ENCODE measurements around the gene ZNF205. TPM values are rescaled to one million over a fixed set of nuclear protein-coding genes. Genes with fewer than 3 reads are reported as not detected.

Gene ZNF205
- total and polyA plus RNA-seq, 9 of the 15 experiments (the other 6 are each of a cell fraction or from before 2014, with no cell fraction given) = 2.4 to 11.8 (median 5.1) TPM; not detected in 2

DNA sequence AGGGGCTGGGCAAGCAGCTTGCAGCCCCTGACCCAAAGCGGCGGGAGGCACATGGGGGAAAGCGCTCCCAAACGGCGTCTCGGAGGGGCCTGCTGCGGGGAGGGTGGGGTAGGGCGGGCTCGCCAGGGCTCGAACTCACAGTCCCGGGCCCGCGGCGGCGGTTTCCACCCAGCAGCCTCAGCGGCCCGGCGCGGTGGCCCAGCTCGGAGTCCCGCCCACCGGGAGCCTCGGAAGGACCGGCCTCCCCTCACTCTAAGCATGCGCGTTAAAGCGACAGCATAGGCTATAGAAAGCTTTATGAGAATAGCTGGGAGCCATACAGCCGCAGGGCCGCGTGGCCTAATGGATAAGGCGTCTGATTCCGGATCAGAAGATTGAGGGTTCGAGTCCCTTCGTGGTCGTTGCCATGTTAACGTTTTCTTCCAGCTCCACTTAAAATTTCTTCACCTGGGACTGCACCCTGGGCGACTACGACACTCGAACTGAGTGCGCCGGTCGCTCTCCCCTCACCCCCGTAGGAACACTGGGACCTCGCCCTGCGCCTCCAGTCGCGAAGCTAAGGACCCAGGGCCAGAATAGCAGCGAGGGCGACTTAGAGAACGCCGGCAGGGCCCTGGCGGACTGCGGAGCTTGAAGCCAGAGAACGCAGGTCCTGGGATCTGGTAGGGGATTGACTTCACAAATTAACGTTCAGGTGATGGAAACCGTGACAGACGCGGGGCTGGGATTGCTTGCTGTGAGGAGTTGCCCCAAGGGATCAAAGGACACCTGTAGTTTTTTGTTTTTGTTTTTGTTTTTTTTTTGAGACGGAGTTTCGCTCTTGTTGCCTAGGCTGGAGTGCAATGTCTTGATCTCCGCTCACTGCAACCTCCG is 38.2 kb downstream of the ZNF205 start (continued):
- TF ChIP-seq, protein P1, sequence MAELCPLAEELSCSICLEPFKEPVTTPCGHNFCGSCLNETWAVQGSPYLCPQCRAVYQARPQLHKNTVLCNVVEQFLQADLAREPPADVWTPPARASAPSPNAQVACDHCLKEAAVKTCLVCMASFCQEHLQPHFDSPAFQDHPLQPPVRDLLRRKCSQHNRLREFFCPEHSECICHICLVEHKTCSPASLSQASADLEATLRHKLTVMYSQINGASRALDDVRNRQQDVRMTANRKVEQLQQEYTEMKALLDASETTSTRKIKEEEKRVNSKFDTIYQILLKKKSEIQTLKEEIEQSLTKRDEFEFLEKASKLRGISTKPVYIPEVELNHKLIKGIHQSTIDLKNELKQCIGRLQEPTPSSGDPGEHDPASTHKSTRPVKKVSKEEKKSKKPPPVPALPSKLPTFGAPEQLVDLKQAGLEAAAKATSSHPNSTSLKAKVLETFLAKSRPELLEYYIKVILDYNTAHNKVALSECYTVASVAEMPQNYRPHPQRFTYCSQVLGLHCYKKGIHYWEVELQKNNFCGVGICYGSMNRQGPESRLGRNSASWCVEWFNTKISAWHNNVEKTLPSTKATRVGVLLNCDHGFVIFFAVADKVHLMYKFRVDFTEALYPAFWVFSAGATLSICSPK (IDR thresholded peaks at IDR 0.05; ENCODE audit: borderline replicate concordance) = no peak
- TF ChIP-seq, protein P2, sequence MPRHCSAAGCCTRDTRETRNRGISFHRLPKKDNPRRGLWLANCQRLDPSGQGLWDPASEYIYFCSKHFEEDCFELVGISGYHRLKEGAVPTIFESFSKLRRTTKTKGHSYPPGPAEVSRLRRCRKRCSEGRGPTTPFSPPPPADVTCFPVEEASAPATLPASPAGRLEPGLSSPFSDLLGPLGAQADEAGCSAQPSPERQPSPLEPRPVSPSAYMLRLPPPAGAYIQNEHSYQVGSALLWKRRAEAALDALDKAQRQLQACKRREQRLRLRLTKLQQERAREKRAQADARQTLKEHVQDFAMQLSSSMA (CRISPR knock-in tag; IDR thresholded peaks at IDR 0.05) = no peak
- TF ChIP-seq CSDE1 (IDR thresholded peaks at IDR 0.05) (peak in 1 of 2 experiments; percentile 72; a peak in 1 of 4 replicates), BRCA1 (IDR thresholded peaks at IDR 0.05) (no peak), BRCA1 (CRISPR knock-in tag; IDR thresholded peaks at IDR 0.05) (no peak), KDM4B (IDR thresholded peaks at IDR 0.05; ENCODE audit: borderline replicate concordance in 2 of 2, low read depth in 1 of 2) (no peak), YBX1 (IDR thresholded peaks at IDR 0.05) (no peak), KAT2B (IDR thresholded peaks at IDR 0.05; ENCODE audit: low read depth, low read length) (no peak), HMGN3 (IDR thresholded peaks at IDR 0.05; ENCODE audit: borderline replicate concordance, extremely low read depth, insufficient read length, low read depth, low read length) (peak; percentile 85), SMARCA5 (IDR thresholded peaks at IDR 0.05) (peak; percentile 40; the same call in 1 of the 2 replicates), ZNF507 (tag; conservative IDR thresholded peaks at IDR 0.05) (no peak), RBBP5 (IDR thresholded peaks at IDR 0.05; ENCODE audit: borderline replicate concordance, insufficient read depth, low read length, poor library complexity, severe bottlenecking) (peak; percentile 34)
- TF ChIP-seq, protein P3, sequence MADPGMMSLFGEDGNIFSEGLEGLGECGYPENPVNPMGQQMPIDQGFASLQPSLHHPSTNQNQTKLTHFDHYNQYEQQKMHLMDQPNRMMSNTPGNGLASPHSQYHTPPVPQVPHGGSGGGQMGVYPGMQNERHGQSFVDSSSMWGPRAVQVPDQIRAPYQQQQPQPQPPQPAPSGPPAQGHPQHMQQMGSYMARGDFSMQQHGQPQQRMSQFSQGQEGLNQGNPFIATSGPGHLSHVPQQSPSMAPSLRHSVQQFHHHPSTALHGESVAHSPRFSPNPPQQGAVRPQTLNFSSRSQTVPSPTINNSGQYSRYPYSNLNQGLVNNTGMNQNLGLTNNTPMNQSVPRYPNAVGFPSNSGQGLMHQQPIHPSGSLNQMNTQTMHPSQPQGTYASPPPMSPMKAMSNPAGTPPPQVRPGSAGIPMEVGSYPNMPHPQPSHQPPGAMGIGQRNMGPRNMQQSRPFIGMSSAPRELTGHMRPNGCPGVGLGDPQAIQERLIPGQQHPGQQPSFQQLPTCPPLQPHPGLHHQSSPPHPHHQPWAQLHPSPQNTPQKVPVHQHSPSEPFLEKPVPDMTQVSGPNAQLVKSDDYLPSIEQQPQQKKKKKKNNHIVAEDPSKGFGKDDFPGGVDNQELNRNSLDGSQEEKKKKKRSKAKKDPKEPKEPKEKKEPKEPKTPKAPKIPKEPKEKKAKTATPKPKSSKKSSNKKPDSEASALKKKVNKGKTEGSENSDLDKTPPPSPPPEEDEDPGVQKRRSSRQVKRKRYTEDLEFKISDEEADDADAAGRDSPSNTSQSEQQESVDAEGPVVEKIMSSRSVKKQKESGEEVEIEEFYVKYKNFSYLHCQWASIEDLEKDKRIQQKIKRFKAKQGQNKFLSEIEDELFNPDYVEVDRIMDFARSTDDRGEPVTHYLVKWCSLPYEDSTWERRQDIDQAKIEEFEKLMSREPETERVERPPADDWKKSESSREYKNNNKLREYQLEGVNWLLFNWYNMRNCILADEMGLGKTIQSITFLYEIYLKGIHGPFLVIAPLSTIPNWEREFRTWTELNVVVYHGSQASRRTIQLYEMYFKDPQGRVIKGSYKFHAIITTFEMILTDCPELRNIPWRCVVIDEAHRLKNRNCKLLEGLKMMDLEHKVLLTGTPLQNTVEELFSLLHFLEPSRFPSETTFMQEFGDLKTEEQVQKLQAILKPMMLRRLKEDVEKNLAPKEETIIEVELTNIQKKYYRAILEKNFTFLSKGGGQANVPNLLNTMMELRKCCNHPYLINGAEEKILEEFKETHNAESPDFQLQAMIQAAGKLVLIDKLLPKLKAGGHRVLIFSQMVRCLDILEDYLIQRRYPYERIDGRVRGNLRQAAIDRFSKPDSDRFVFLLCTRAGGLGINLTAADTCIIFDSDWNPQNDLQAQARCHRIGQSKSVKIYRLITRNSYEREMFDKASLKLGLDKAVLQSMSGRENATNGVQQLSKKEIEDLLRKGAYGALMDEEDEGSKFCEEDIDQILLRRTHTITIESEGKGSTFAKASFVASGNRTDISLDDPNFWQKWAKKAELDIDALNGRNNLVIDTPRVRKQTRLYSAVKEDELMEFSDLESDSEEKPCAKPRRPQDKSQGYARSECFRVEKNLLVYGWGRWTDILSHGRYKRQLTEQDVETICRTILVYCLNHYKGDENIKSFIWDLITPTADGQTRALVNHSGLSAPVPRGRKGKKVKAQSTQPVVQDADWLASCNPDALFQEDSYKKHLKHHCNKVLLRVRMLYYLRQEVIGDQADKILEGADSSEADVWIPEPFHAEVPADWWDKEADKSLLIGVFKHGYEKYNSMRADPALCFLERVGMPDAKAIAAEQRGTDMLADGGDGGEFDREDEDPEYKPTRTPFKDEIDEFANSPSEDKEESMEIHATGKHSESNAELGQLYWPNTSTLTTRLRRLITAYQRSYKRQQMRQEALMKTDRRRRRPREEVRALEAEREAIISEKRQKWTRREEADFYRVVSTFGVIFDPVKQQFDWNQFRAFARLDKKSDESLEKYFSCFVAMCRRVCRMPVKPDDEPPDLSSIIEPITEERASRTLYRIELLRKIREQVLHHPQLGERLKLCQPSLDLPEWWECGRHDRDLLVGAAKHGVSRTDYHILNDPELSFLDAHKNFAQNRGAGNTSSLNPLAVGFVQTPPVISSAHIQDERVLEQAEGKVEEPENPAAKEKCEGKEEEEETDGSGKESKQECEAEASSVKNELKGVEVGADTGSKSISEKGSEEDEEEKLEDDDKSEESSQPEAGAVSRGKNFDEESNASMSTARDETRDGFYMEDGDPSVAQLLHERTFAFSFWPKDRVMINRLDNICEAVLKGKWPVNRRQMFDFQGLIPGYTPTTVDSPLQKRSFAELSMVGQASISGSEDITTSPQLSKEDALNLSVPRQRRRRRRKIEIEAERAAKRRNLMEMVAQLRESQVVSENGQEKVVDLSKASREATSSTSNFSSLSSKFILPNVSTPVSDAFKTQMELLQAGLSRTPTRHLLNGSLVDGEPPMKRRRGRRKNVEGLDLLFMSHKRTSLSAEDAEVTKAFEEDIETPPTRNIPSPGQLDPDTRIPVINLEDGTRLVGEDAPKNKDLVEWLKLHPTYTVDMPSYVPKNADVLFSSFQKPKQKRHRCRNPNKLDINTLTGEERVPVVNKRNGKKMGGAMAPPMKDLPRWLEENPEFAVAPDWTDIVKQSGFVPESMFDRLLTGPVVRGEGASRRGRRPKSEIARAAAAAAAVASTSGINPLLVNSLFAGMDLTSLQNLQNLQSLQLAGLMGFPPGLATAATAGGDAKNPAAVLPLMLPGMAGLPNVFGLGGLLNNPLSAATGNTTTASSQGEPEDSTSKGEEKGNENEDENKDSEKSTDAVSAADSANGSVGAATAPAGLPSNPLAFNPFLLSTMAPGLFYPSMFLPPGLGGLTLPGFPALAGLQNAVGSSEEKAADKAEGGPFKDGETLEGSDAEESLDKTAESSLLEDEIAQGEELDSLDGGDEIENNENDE (IDR thresholded peaks at IDR 0.05; ENCODE audit: low read depth, low read length) = no peak
